Measurements from ENCODE around the gene MED19. TPM values are rescaled to one million over a fixed set of nuclear protein-coding genes. Genes with fewer than 3 reads are reported as not detected.

MED19 gene
- total and polyA plus RNA-seq, 2 donors (not counting 1 experiment from before 2014, with no cell fraction given) = 9.3 to 15.0 TPM

- intact Hi-C loops (cut with micrococcal nuclease) = loop anchor here (2.0 kb wide), 1 partner anchor 379 kb away; the partner anchor contains the start of gene SSRP1
- peaks cover 42% of the 10 kb centered on the region for H3K4me1 Mint-ChIP-seq
- H3K9me3 Mint-ChIP-seq (ENCODE audit: insufficient read depth) = no peaks in the 10 kb centered on the region
- Histone ChIP-seq H3K4me2 (replicated peaks; ENCODE audit: low read depth, low read length, poor library complexity, severe bottlenecking) (peak overlapping the region; percentile 80), H3K4me1 (ENCODE audit: control insufficient read depth in 2 of 2, insufficient read depth in 2 of 2, low read length in 2 of 2) (peaks cover 21 to 28% of the 10 kb centered on the region in 2 donors), H3K79me2 (ENCODE audit: control insufficient read depth, insufficient read depth, low read length) (peaks cover 67% of the 10 kb centered on the region), H3K36me3 (replicated peaks in 1 of 2; ENCODE audit: control extremely low read depth in 1 of 2, control insufficient read depth in 1 of 2, extremely low read depth in 1 of 2, insufficient read depth in 2 of 2, low read length in 1 of 2) (peaks cover 0 to 4% of the 10 kb centered on the region in 2 experiments), H3K27ac (ENCODE audit: low read length in 2 of 2) (no peak overlapping the region), H3K9ac (ENCODE audit: low read length) (peak overlapping the region; percentile 98), H3K9me3 (ENCODE audit: control extremely low read depth in 1 of 3, control insufficient read depth in 2 of 3, insufficient read depth in 1 of 3, low read length in 2 of 3) (no peaks in the 10 kb centered on the region), H2AFZ (ENCODE audit: insufficient read depth, low read depth, low read length, poor library complexity, severe bottlenecking) (no peak overlapping the region), H3K4me3 (ENCODE audit: control extremely low read depth in 1 of 5, extremely low read depth in 1 of 5, insufficient read depth in 1 of 5, low read depth in 2 of 5, low read length in 4 of 5) (peak overlapping the region in 1 of 5 experiments; percentile 100), H3K27me3 (replicated peaks in 1 of 4; ENCODE audit: control extremely low read depth in 1 of 4, control insufficient read depth in 3 of 4, insufficient read depth in 4 of 4, low read length in 3 of 4) (no peaks in the 10 kb centered on the region), H4K20me1 (ENCODE audit: control insufficient read depth, insufficient read depth, low read length, poor library complexity, severe bottlenecking) (peaks cover 21% of the 10 kb centered on the region)
- no peak for TF ChIP-seq CTCF (IDR thresholded peaks at IDR 0.05)
- no peak for TF ChIP-seq EZH2 (IDR thresholded peaks at IDR 0.05; ENCODE audit: borderline replicate concordance, insufficient read depth, low read depth, low read length, poor library complexity, severe bottlenecking)
- H3K27ac Mint-ChIP-seq = peak overlapping the region; percentile 1
- H3K4me3 Mint-ChIP-seq = peak overlapping the region; percentile 99
- no peak for ATAC-seq (ENCODE audit: low read depth)
- ChIA-PET CTCF (interaction anchor here (5.0 kb wide), 1 partner anchor 86 kb away, joined by 43 read pairs; no protein-coding TSS in a partner anchor), POLR2A (interaction anchor here (2.6 kb wide), 1 partner anchor 28 kb away, joined by 12 read pairs; the partner anchor contains the start of gene SELENOH)
- DNase-seq = no peak
- WGBS (ENCODE audit: insufficient coverage) = no CpG with 5 or more reads among the region's 2 CpGs
- no peaks in the 10 kb centered on the region for H3K27me3 Mint-ChIP-seq
Measured at GRCh38 chr11:57713835-57714234, 1.8 kb upstream of the MED19 start.

All from B cell (primary cell).